ENCODE data around the gene ABR.

The ABR gene

DNA sequence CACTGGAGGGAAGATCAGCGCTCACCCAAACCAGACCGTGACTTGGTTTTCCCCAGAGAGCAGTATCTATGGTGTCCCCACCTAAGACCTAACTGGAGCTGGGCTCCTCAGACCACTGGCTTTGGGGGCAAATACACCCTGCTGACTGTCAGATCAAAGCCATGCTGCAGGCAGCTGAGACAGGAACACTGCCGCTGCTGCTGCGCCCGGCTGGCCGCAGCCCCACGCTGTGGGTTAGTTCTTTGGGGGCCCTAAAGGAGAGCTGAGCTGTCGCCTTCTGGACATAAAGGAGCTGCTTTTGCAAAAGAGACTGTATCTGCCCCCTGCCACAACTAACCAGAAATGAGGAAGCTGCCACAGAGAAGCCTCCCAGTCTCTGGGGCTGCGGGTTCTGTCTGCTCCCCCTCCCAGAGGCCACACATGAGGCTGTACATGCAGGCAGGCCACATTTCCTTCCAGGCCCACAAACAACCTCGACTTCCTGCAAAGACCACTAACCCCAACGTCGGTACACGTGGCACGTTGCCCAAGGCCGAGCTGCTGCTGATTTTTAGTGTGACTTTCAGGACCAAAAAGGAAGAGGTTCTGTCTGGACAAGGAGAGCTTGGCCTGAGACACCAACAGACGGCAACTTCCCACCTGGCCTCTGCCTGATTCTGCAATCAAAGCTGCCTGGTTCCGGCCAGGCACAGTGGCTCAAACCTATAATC, 18.2 kb upstream of the ABR start:
- no peaks in the 10 kb centered on the region for H3K9me3 ChIP-seq (ENCODE audit: low read length)
- no peaks in the 10 kb centered on the region for H3K36me3 ChIP-seq (ENCODE audit: insufficient read depth, low read length)
- no peaks in the 10 kb centered on the region for H3K4me1 ChIP-seq (ENCODE audit: insufficient read depth, low read length)
- H3K9ac ChIP-seq (ENCODE audit: low read length) = no peak overlapping the region
- H3K27me3 ChIP-seq (ENCODE audit: control insufficient read depth in 1 of 2, insufficient read depth in 2 of 2, low read length in 2 of 2) = no peaks in the 10 kb centered on the region
- no peak overlapping the region for H3K4me3 ChIP-seq (ENCODE audit: low read depth in 1 of 2, low read length in 2 of 2)
- no peak overlapping the region for H3K27ac ChIP-seq (ENCODE audit: low read depth, low read length)

DNA sequence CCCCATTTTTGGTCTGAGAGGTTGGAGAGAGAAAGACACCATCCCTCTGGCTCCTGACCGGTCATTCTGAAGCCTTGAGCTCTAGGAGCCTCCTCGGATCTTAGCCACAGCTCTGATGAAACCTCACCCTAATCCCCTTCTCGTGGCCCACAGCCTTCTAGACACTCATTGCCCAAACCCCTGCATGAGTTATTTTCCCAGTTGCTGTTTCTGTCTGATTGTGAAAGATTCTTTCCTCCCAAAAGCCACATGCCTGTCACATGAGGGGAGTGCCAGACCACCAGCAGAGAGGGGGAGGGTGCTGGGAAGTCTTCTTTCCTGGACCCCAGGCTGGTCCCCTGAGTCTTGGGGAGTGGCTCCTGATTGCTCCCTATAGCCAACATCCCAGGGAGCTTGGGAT, 17.6 kb upstream of the ABR start:
- peak overlapping the region; percentile 44 for H3K27ac ChIP-seq (ENCODE audit: low read depth, low read length)

DNA sequence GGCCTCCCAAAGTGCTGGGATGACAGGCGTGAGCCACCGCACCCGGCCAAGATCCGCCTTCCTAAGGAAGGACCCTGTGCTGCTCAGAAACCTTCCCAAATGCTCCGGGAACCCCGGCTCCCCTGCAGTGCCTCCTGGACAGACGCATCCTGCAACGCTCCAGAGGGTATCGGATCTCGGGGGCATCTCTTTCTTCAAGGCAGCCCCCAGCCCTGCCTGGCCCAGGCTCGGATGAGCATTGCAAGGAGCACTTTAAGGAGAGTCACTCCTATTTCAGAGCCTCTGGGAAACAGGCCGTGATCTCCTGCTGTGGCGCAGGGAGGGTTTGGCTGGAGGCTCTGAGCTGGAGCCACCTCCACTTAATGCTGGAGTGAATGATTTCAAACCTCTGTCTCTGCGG, 17.2 kb upstream of the ABR start:
- Histone ChIP-seq H3K27ac (ENCODE audit: low read depth, low read length) (peak overlapping the region; percentile 44), H3K4me3 (ENCODE audit: low read depth in 1 of 2, low read length in 2 of 2) (no peak overlapping the region), H3K9ac (ENCODE audit: low read length) (no peak overlapping the region), H3K36me3 (ENCODE audit: insufficient read depth, low read length) (no peaks in the 10 kb centered on the region), H3K27me3 (ENCODE audit: control insufficient read depth in 1 of 2, insufficient read depth in 2 of 2, low read length in 2 of 2) (no peaks in the 10 kb centered on the region), H3K9me3 (ENCODE audit: low read length) (no peaks in the 10 kb centered on the region), H3K4me1 (ENCODE audit: insufficient read depth, low read length) (no peaks in the 10 kb centered on the region)

More for the DNA sequence above, 17.6 kb upstream of the ABR start:
- Histone ChIP-seq H3K36me3 (ENCODE audit: insufficient read depth, low read length) (no peaks in the 10 kb centered on the region), H3K9ac (ENCODE audit: low read length) (no peak overlapping the region), H3K4me1 (ENCODE audit: insufficient read depth, low read length) (no peaks in the 10 kb centered on the region), H3K4me3 (ENCODE audit: low read depth in 1 of 2, low read length in 2 of 2) (no peak overlapping the region), H3K9me3 (ENCODE audit: low read length) (no peaks in the 10 kb centered on the region), H3K27me3 (ENCODE audit: control insufficient read depth in 1 of 2, insufficient read depth in 2 of 2, low read length in 2 of 2) (no peaks in the 10 kb centered on the region)

DNA sequence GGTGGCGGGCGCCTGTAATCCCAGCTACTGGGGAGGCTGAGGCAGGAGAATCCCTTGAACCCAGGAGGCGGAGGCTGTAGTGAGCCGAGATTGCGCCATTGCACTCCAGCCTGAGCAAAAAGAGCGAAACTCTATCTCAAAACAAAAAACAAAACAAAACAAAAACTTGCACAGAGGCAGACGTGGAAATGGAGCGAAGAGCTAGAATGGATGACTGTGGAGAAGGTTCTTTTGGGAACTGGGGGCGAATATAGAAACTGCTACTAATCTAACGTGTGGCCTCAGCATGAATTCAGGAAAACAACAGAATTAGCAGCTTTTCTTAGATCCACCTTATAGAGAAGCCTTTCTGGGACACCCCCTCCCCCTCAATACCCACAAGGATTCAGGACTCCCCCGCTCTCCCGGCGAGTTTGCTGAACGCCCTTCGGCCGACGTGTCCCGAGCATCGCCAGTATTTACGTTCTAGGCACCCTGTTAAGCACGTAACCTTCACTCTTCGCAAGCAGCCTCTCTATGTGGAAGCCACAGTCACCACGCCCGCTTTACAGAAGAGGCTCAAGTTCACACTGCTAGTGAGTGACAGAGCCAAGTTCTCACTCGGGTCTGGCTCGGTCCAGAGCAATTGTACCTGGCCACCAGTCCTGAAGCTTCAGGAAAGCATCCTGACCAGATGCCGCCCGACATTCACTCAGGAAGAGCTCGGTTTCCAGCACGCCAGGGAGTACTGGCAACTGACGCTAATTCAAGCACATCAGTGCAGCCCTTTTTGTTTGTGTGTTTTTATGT, 13.3 kb upstream of the ABR start:
- no peak overlapping the region for H3K4me3 ChIP-seq (ENCODE audit: low read depth in 1 of 2, low read length in 2 of 2)
- peaks cover 12% of the 10 kb centered on the region for H3K4me1 ChIP-seq (ENCODE audit: insufficient read depth, low read length)
- no peak overlapping the region for H3K27ac ChIP-seq (ENCODE audit: low read depth, low read length)
- no peaks in the 10 kb centered on the region for H3K27me3 ChIP-seq (ENCODE audit: control insufficient read depth in 1 of 2, insufficient read depth in 2 of 2, low read length in 2 of 2)
- no peaks in the 10 kb centered on the region for H3K36me3 ChIP-seq (ENCODE audit: insufficient read depth, low read length)
- no peak overlapping the region for H3K9ac ChIP-seq (ENCODE audit: low read length)
- no peaks in the 10 kb centered on the region for H3K9me3 ChIP-seq (ENCODE audit: low read length)

DNA sequence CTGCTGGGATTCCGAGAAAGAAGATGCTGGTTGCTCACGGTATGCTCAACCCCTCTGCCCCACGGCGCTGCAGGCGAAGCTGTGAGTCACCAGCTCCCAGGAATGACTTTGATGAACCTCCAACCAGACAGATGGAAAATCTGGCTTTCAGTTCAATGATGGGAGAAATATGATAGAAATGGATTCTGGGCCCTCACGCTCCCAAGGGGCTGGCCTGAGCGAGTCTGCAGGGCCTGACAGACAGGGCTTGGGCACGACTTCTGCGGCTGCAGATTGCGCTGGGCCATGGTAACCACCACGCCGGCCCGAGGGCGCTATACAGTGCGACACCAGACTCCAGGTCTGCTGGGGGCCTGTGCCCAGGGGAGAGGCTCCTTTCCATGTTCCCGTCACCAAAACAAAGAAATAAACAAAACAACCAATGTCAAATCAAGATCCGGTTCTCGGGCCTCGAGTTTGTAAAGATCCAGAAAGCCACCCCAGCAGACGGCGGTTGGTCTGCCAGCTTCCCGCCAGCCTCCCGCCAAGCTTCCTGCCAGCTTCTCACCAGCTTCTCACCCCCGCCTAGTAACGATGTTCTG, 11.1 kb upstream of the ABR start:
- no peak overlapping the region for H3K27ac ChIP-seq (ENCODE audit: low read depth, low read length)
- H3K36me3 ChIP-seq (ENCODE audit: insufficient read depth, low read length) = no peaks in the 10 kb centered on the region
- H3K27me3 ChIP-seq (ENCODE audit: control insufficient read depth in 1 of 2, insufficient read depth in 2 of 2, low read length in 2 of 2) = no peaks in the 10 kb centered on the region
- no peaks in the 10 kb centered on the region for H3K9me3 ChIP-seq (ENCODE audit: low read length)
- peaks cover 25% of the 10 kb centered on the region for H3K4me1 ChIP-seq (ENCODE audit: insufficient read depth, low read length)
- no peak overlapping the region for H3K9ac ChIP-seq (ENCODE audit: low read length)
- no peak overlapping the region for H3K4me3 ChIP-seq (ENCODE audit: low read depth in 1 of 2, low read length in 2 of 2)

DNA sequence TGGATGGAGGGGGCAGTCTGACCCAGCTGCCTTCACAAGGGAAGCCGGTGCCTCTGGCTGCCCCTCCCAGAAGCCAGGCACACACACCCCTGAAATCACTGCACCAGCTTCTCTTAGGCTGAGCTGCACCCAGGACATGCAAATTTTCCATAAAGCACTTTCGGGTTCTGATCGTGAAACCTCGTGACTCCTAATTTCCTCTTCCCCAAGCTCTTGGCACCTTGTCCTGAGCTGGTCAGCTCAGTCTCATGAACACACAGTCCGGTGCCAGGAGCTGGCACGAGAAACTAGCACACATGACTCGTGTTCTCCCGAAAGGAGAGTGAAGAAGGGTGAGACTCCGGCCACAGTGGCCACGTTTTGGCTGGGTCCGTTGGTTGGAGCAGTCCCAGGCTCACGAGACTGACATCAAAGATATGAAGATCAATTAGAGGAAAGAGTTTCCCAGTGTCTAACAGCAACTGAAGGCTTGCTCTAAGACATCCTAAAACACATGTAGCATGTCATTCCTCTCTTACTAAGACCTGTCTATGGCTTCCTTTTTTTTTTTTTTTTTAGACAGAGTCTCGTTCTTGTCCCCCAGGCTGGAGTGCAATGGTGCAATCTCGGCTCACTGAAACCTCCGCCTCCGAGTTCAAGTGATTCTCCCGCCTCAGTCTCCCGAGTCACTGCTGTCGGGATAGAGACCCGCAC, 9.2 kb upstream of the ABR start:
- H3K4me3 ChIP-seq (ENCODE audit: low read depth in 1 of 2, low read length in 2 of 2) = no peak overlapping the region
- peaks cover 25% of the 10 kb centered on the region for H3K4me1 ChIP-seq (ENCODE audit: insufficient read depth, low read length)
- no peaks in the 10 kb centered on the region for H3K36me3 ChIP-seq (ENCODE audit: insufficient read depth, low read length)
- H3K27ac ChIP-seq (ENCODE audit: low read depth, low read length) = peak overlapping the region; percentile 34
- no peaks in the 10 kb centered on the region for H3K9me3 ChIP-seq (ENCODE audit: low read length)
- no peak overlapping the region for H3K9ac ChIP-seq (ENCODE audit: low read length)
- H3K27me3 ChIP-seq (ENCODE audit: control insufficient read depth in 1 of 2, insufficient read depth in 2 of 2, low read length in 2 of 2) = no peaks in the 10 kb centered on the region

DNA sequence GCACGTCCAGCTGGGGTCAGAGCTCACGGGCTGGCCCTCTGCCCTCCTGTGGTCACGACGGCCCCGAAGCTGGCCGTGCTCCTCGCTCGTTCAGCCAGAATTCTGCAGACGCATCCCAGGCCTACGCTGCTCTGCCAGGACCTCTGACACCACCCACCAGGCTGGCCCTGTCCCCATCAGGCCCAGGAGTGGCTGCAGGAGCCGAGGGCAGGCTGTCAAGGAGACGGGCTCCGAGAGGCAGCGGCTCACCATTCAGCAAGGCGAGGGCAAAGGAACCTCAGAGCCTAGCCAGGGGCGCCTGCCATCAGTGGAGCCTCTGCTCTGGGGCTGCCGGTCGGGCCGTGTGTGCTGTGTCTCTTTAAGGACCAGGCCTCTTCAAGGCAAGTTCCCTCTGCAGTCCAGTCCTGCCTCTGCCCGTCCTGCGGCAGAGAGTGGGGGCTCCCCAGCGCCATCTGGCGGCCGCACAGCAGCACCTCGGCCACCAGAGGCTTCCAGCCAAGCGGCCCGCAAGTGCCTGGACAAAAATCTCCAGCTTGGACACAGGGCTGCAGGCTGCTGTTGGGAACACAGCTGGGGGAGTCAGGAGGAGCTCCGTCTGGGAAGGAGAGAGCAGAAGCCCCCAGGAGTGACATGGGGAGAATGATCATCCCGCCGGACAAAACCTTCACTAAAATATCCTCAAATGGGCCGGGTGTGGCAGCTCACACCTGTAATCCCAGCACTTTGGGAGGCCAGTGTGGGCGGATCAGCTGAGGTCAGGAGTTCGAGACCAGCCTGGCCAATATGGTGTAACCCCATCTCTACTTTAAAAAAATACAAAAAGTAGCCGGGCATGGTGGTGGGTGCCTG, 7.4 kb upstream of the ABR start:
- H3K27me3 ChIP-seq (ENCODE audit: control insufficient read depth in 1 of 2, insufficient read depth in 2 of 2, low read length in 2 of 2) = no peaks in the 10 kb centered on the region
- H3K4me3 ChIP-seq (ENCODE audit: low read depth in 1 of 2, low read length in 2 of 2) = peak overlapping the region in 1 of 2 donors; percentile 43
- no peaks in the 10 kb centered on the region for H3K9me3 ChIP-seq (ENCODE audit: low read length)
- peak overlapping the region; percentile 33 for H3K9ac ChIP-seq (ENCODE audit: low read length)
- no peaks in the 10 kb centered on the region for H3K36me3 ChIP-seq (ENCODE audit: insufficient read depth, low read length)
- peaks cover 25% of the 10 kb centered on the region for H3K4me1 ChIP-seq (ENCODE audit: insufficient read depth, low read length)
- H3K27ac ChIP-seq (ENCODE audit: low read depth, low read length) = no peak overlapping the region

DNA sequence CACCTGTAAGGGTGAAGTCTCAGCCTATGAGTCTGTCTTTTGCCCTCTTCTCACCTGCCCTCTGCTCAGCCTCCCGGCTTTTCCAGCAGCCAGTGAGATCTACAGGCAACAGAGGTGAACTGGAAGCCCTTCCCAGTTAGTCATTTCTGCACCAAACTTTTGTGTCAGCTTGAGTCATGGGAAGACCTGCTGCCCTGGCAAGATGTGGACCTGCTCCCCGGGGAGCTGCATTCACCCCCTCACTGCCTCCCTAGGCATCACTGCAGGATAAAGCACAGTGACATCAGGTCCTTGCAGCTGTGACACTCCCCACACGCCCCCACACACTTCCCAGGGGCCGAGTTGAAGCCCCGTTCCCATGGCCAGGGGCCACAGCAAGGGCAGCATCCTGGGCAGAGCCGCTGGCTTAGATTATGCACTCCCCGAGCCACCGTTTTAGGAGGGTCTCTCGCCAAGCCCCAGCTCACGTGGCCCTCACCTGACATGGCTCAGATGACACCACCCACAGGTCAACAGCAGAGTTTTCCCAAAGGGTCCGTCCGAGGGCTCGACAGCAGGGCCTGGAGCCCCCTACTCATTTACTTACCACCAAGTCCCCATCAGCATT, 6.5 kb upstream of the ABR start:
- H3K27me3 ChIP-seq (ENCODE audit: control insufficient read depth in 1 of 2, insufficient read depth in 2 of 2, low read length in 2 of 2) = no peaks in the 10 kb centered on the region
- H3K4me3 ChIP-seq (ENCODE audit: low read depth in 1 of 2, low read length in 2 of 2) = peak overlapping the region in 1 of 2 donors; percentile 43
- peaks cover 25% of the 10 kb centered on the region for H3K4me1 ChIP-seq (ENCODE audit: insufficient read depth, low read length)
- H3K9me3 ChIP-seq (ENCODE audit: low read length) = no peaks in the 10 kb centered on the region
- no peaks in the 10 kb centered on the region for H3K36me3 ChIP-seq (ENCODE audit: insufficient read depth, low read length)
- no peak overlapping the region for H3K27ac ChIP-seq (ENCODE audit: low read depth, low read length)
- peak overlapping the region; percentile 33 for H3K9ac ChIP-seq (ENCODE audit: low read length)

DNA sequence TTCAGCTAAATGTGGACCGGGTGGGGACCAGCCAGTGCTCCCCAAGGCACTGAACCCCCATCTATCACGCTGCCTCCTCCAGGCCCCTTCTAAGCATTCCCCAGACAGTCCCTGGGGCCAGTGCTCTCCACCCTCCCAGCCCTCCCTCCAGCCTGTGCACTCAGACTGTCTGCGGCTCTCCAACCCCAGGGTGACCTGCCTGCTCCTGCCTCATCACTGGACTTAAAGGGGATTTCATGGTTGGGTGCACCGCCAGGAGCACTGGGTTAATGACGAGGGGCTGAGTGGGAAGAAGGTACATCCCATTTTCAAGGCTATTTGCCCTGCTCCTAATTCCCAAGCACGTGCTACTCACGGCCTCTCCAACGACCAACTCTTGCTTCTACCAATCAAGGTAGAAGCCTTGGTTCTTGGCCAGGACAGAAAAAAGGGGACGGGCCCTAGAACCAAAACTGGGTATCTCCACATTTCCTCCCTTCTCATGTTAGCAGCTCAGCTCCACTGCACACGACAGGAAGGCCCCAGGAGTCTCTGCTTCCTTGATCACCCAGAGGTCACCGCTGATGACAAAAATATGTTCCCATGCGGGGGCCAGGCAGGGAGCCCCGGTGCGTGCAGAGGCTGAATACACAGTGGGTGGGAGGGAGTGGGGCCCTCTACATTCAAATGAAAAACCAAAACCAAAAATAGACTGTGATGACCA, 3.5 kb upstream of the ABR start:
- H3K27ac ChIP-seq (ENCODE audit: low read depth, low read length) = no peak overlapping the region
- H3K9me3 ChIP-seq (ENCODE audit: low read length) = no peaks in the 10 kb centered on the region
- peaks cover 19% of the 10 kb centered on the region for H3K4me1 ChIP-seq (ENCODE audit: insufficient read depth, low read length)

DNA sequence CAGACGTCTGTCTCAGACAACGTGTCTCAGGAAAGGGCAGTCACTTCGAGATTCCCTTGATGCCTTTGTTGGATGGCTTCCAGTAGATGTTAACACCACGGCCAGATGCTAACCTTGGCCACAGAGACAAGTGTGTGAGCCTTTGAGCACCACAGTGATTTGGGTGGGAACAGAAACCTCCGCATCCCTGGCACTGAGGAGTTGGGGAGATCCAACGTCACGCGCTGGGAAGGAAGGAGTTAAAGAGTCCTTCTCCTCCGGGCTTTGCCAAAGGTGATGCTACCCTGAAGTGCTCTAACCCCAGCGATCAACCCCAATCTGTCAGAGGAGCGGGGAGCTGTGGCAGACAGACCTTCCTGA, 3.0 kb upstream of the ABR start:
- Histone ChIP-seq H3K9me3 (ENCODE audit: low read length) (no peaks in the 10 kb centered on the region), H3K4me1 (ENCODE audit: insufficient read depth, low read length) (peaks cover 24% of the 10 kb centered on the region), H3K36me3 (ENCODE audit: insufficient read depth, low read length) (no peaks in the 10 kb centered on the region), H3K27me3 (ENCODE audit: control insufficient read depth in 1 of 2, insufficient read depth in 2 of 2, low read length in 2 of 2) (peaks cover 0 to 5% of the 10 kb centered on the region in 2 donors), H3K9ac (ENCODE audit: low read length) (no peak overlapping the region), H3K27ac (ENCODE audit: low read depth, low read length) (no peak overlapping the region), H3K4me3 (ENCODE audit: low read depth in 1 of 2, low read length in 2 of 2) (no peak overlapping the region)

More for the DNA sequence above, 3.5 kb upstream of the ABR start:
- Histone ChIP-seq H3K4me3 (ENCODE audit: low read depth in 1 of 2, low read length in 2 of 2) (no peak overlapping the region), H3K36me3 (ENCODE audit: insufficient read depth, low read length) (no peaks in the 10 kb centered on the region), H3K27me3 (ENCODE audit: control insufficient read depth in 1 of 2, insufficient read depth in 2 of 2, low read length in 2 of 2) (peaks cover 0 to 5% of the 10 kb centered on the region in 2 donors), H3K9ac (ENCODE audit: low read length) (no peak overlapping the region)

Data from muscle layer of colon (tissue), 2 donors.